Loucy (cell line): Measurements from ENCODE around the gene GABBR1.

Source experiments
- CTCF ChIP-seq: fragments of 200-600 bp; sonication (generic); conservative IDR thresholded peaks from 2 replicates; pipeline ENCODE4 v1.5.1; 2014; ENCODE audit warnings: mild to moderate bottlenecking, antibody characterized with exemption, low read length
- EZH2phosphoT487 ChIP-seq: fragments of 200-600 bp; IDR thresholded peaks from 2 replicates; pipeline ENCODE4 v1.6.1; 2018; ENCODE audit warnings: antibody characterized with exemption, mild to moderate bottlenecking, moderate library complexity, borderline replicate concordance

- TF ChIP-seq CTCF (no peak), EZH2phosphoT487 (no peak)
These were observed 80.4 kb downstream of the GABBR1 start for GRCh38 chr6:29552512-29553051.
